Left ventricle myocardium inferior (tissue), 1 donor: Measurements from ENCODE around the gene EFNA2. TPM values are rescaled to one million over a fixed set of nuclear protein-coding genes. Genes with fewer than 3 reads are reported as not detected.

ENCODE experiments used
- DNase-seq: peaks from one replicate; pipeline ENCODE4 v3.0.0-alpha.2; 2020
- H3K27ac ChIP-seq: fragments of 200-600 bp; replicated peaks from 2 replicates; pipeline ENCODE4 v1.8.0; 2021
- H3K27me3 ChIP-seq: fragments of 200-600 bp; 2 replicates; pipeline ENCODE4 v1.8.0; 2021; ENCODE audit warnings: low read depth
- H3K36me3 ChIP-seq: fragments of 200-600 bp; 2 replicates; pipeline ENCODE4 v1.8.0; 2021
- H3K4me1 ChIP-seq: fragments of 200-600 bp; 2 replicates; pipeline ENCODE4 v1.8.0; 2021
- H3K4me3 ChIP-seq: fragments of 200-600 bp; 2 replicates; pipeline ENCODE4 v1.8.0; 2021; ENCODE audit warnings: mild to moderate bottlenecking, moderate library complexity
- H3K9me3 ChIP-seq: fragments of 200-600 bp; replicated peaks from 2 replicates; pipeline ENCODE4 v1.8.0; 2021
- CTCF ChIP-seq: fragments of 200-600 bp; IDR thresholded peaks from 2 replicates; pipeline ENCODE4 v1.8.0; 2021; ENCODE audit warnings: antibody characterized with exemption, mild to moderate bottlenecking, borderline replicate concordance
- intact Hi-C: fragments of 100-400 bp; cut with micrococcal nuclease; formaldehyde crosslinking; loops from one replicate; pipeline ENCODE4 v1.11.0; 2022
- total RNA-seq: library from RNA; stranded (reverse); fragmentation: NEBNext Ultra II Directional; extraction: Animal tissue kit (Norgen Biotek cat#: 25700); gene quantifications from one replicate; pipeline ENCODE4 v1.2.1, GENCODE V29; 2021
- donor health status: DM: no; HTN: yes; CAD: no; lungs with severe emphysema.

The EFNA2 gene
- total RNA-seq, 1 donor from 2014 or later, result not detected

- TF ChIP-seq CTCF, result no peak
- Histone ChIP-seq H3K36me3 (no peaks in the 10 kb centered on the region), H3K9me3 (no peaks in the 10 kb centered on the region), H3K4me1 (peaks cover 68% of the 10 kb centered on the region), H3K27me3 (peaks cover 6% of the 10 kb centered on the region), H3K27ac (peak overlapping the region; percentile 100), H3K4me3 (peak overlapping the region; percentile 90)
- no peak for DNase-seq
- intact Hi-C loops, result no loop called here
Observed at GRCh38 chr19:1239420-1239795, 46.3 kb upstream of the EFNA2 start.

- Histone ChIP-seq H3K27ac (peak overlapping the region; percentile 100), H3K27me3 (peaks cover 6% of the 10 kb centered on the region), H3K36me3 (no peaks in the 10 kb centered on the region), H3K9me3 (no peaks in the 10 kb centered on the region), H3K4me1 (peaks cover 75% of the 10 kb centered on the region), H3K4me3 (peak overlapping the region; percentile 90)
- peak; percentile 93 for TF ChIP-seq CTCF
- intact Hi-C loops, result no loop called here
- peak; percentile 90 for DNase-seq
Observed at GRCh38 chr19:1239796-1240737, 45.6 kb upstream of the EFNA2 start.

- no peak for TF ChIP-seq CTCF
- H3K4me3 ChIP-seq, result peak overlapping the region; percentile 90
- no peaks in the 10 kb centered on the region for H3K9me3 ChIP-seq
- intact Hi-C loops, result no loop called here
- DNase-seq, result no peak
- peaks cover 83% of the 10 kb centered on the region for H3K4me1 ChIP-seq
- peaks cover 6% of the 10 kb centered on the region for H3K27me3 ChIP-seq
- H3K27ac ChIP-seq, result peak overlapping the region; percentile 100
- no peaks in the 10 kb centered on the region for H3K36me3 ChIP-seq
Observed at GRCh38 chr19:1240925-1241324, 44.7 kb upstream of the EFNA2 start.

- H3K27me3 ChIP-seq, result peaks cover 6% of the 10 kb centered on the region
- peak within 1 kb of the TSS; percentile 90 for H3K4me3 ChIP-seq
- no peaks in the 10 kb centered on the region for H3K36me3 ChIP-seq
- no peak for TF ChIP-seq CTCF
- peaks cover 87% of the 10 kb centered on the region for H3K4me1 ChIP-seq
- DNase-seq, result peak; percentile 96
- peak within 1 kb of the TSS; percentile 100 for H3K27ac ChIP-seq
- H3K9me3 ChIP-seq, result no peaks in the 10 kb centered on the region
- intact Hi-C loops, result no loop called here
Observed at GRCh38 chr19:1241417-1242095, 44.1 kb upstream of the EFNA2 start, which contains the start of gene ATP5F1D. Gene ATP5F1D (plus strand): TSS chr19:1241751. CDS start chr19:1241851, 100 bp downstream.

- H3K4me1 ChIP-seq, result peaks cover 92% of the 10 kb centered on the region
Observed at GRCh38 chr19:1243768-1244692, 41.6 kb upstream of the EFNA2 start.

More at GRCh38 chr19:1243768-1244692, 41.6 kb upstream of the EFNA2 start:
- Histone ChIP-seq H3K27ac (peak overlapping the region; percentile 100), H3K27me3 (no peaks in the 10 kb centered on the region), H3K9me3 (no peaks in the 10 kb centered on the region), H3K36me3 (no peaks in the 10 kb centered on the region), H3K4me3 (peak overlapping the region; percentile 90)
- intact Hi-C loops, result no loop called here
- peak; percentile 87 for DNase-seq
- peak; percentile 98 for TF ChIP-seq CTCF
